ENCODE data around the gene KCNJ6. TPM values are rescaled to one million over a fixed set of nuclear protein-coding genes. Genes with fewer than 3 reads are reported as not detected.

KCNJ6 gene
- total RNA-seq, 1 donor = 0.36 TPM

DNA sequence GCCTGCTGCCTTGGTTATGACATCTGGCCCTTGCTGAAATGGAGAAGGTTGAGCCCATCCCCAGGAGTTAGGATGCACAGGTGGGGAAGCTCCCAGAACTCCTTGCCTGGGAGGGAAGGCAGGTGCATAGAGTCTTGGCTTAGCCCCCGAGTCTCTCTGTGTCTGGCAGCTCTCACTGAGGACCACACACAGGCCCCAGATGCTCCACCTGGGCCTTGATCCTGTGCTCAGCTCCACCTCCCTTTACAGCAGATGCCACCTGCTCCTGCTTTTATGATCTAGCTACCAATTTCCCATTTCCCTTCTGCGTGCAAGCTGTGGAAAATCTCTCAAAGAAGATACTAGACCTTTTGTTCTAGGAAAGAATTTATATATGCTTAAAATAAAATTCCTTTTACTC, 28.8 kb upstream of the KCNJ6 start:
- Histone ChIP-seq H3K4me3 (ENCODE audit: insufficient read depth, low read length) (no peak overlapping the region), H2AFZ (ENCODE audit: low read length) (no peak overlapping the region), H4K20me1 (ENCODE audit: insufficient read depth, low read length) (no peaks in the 10 kb centered on the region), H3K27ac (ENCODE audit: low read depth, low read length) (no peak overlapping the region), H3K27me3 (ENCODE audit: insufficient read depth, low read length) (peaks cover 10% of the 10 kb centered on the region), H3K4me2 (ENCODE audit: insufficient read depth, low read length) (no peak overlapping the region), H3K4me1 (ENCODE audit: insufficient read depth, low read length) (no peaks in the 10 kb centered on the region), H3K9me3 (ENCODE audit: low read depth, low read length) (no peaks in the 10 kb centered on the region), H3K79me2 (ENCODE audit: insufficient read depth, low read length) (no peaks in the 10 kb centered on the region), H3K36me3 (ENCODE audit: insufficient read depth, low read length) (no peaks in the 10 kb centered on the region)
- no peak for DNase-seq (ENCODE audit: insufficient read length, low spot score, missing footprints)
- TF ChIP-seq, protein P1, sequence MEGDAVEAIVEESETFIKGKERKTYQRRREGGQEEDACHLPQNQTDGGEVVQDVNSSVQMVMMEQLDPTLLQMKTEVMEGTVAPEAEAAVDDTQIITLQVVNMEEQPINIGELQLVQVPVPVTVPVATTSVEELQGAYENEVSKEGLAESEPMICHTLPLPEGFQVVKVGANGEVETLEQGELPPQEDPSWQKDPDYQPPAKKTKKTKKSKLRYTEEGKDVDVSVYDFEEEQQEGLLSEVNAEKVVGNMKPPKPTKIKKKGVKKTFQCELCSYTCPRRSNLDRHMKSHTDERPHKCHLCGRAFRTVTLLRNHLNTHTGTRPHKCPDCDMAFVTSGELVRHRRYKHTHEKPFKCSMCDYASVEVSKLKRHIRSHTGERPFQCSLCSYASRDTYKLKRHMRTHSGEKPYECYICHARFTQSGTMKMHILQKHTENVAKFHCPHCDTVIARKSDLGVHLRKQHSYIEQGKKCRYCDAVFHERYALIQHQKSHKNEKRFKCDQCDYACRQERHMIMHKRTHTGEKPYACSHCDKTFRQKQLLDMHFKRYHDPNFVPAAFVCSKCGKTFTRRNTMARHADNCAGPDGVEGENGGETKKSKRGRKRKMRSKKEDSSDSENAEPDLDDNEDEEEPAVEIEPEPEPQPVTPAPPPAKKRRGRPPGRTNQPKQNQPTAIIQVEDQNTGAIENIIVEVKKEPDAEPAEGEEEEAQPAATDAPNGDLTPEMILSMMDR (IDR thresholded peaks at IDR 0.05; ENCODE audit: extremely low read depth, low read depth, low read length) = no peak

GRCh38 chr21:37944496-37944895, 28.2 kb upstream of the KCNJ6 start:
- Histone ChIP-seq H4K20me1 (ENCODE audit: insufficient read depth, low read length) (no peaks in the 10 kb centered on the region), H3K9me3 (ENCODE audit: low read depth, low read length) (no peaks in the 10 kb centered on the region), H2AFZ (ENCODE audit: low read length) (no peak overlapping the region), H3K36me3 (ENCODE audit: insufficient read depth, low read length) (no peaks in the 10 kb centered on the region), H3K4me2 (ENCODE audit: insufficient read depth, low read length) (no peak overlapping the region), H3K79me2 (ENCODE audit: insufficient read depth, low read length) (no peaks in the 10 kb centered on the region), H3K4me1 (ENCODE audit: insufficient read depth, low read length) (no peaks in the 10 kb centered on the region), H3K4me3 (ENCODE audit: insufficient read depth, low read length) (no peak overlapping the region), H3K27ac (ENCODE audit: low read depth, low read length) (no peak overlapping the region), H3K27me3 (ENCODE audit: insufficient read depth, low read length) (peaks cover 10% of the 10 kb centered on the region)
- DNase-seq (ENCODE audit: insufficient read length, low spot score, missing footprints) = no peak
- TF ChIP-seq, protein P1 (IDR thresholded peaks at IDR 0.05; ENCODE audit: extremely low read depth, low read depth, low read length) = no peak

- Histone ChIP-seq H3K27me3 (ENCODE audit: insufficient read depth, low read length) (peaks cover 6% of the 10 kb centered on the region), H3K27ac (ENCODE audit: low read depth, low read length) (no peak overlapping the region), H3K36me3 (ENCODE audit: insufficient read depth, low read length) (no peaks in the 10 kb centered on the region), H3K9me3 (ENCODE audit: low read depth, low read length) (no peaks in the 10 kb centered on the region), H3K4me1 (ENCODE audit: insufficient read depth, low read length) (no peaks in the 10 kb centered on the region), H3K79me2 (ENCODE audit: insufficient read depth, low read length) (no peaks in the 10 kb centered on the region), H2AFZ (ENCODE audit: low read length) (no peak overlapping the region), H4K20me1 (ENCODE audit: insufficient read depth, low read length) (no peaks in the 10 kb centered on the region), H3K4me2 (ENCODE audit: insufficient read depth, low read length) (no peak overlapping the region), H3K4me3 (ENCODE audit: insufficient read depth, low read length) (no peak overlapping the region)
- DNase-seq (ENCODE audit: insufficient read length, low spot score, missing footprints) = no peak
- TF ChIP-seq, protein P1 (IDR thresholded peaks at IDR 0.05; ENCODE audit: extremely low read depth, low read depth, low read length) = no peak
Observed at GRCh38 chr21:37940691-37941090, 24.4 kb upstream of the KCNJ6 start.

- no peak overlapping the region for H3K27ac ChIP-seq (ENCODE audit: low read depth, low read length)
- TF ChIP-seq, protein P1 (IDR thresholded peaks at IDR 0.05; ENCODE audit: extremely low read depth, low read depth, low read length) = no peak
- no peak for DNase-seq (ENCODE audit: insufficient read length, low spot score, missing footprints)
- H3K79me2 ChIP-seq (ENCODE audit: insufficient read depth, low read length) = no peaks in the 10 kb centered on the region
- no peaks in the 10 kb centered on the region for H4K20me1 ChIP-seq (ENCODE audit: insufficient read depth, low read length)
- no peak overlapping the region for H3K4me3 ChIP-seq (ENCODE audit: insufficient read depth, low read length)
- H2AFZ ChIP-seq (ENCODE audit: low read length) = no peak overlapping the region
- no peaks in the 10 kb centered on the region for H3K9me3 ChIP-seq (ENCODE audit: low read depth, low read length)
- no peak overlapping the region for H3K4me2 ChIP-seq (ENCODE audit: insufficient read depth, low read length)
- H3K27me3 ChIP-seq (ENCODE audit: insufficient read depth, low read length) = peaks cover 6% of the 10 kb centered on the region
- H3K4me1 ChIP-seq (ENCODE audit: insufficient read depth, low read length) = no peaks in the 10 kb centered on the region
- H3K36me3 ChIP-seq (ENCODE audit: insufficient read depth, low read length) = no peaks in the 10 kb centered on the region
Observed at GRCh38 chr21:37939838-37940237, 23.6 kb upstream of the KCNJ6 start.
